ENCODE data around the gene DNAH10.

DNA sequence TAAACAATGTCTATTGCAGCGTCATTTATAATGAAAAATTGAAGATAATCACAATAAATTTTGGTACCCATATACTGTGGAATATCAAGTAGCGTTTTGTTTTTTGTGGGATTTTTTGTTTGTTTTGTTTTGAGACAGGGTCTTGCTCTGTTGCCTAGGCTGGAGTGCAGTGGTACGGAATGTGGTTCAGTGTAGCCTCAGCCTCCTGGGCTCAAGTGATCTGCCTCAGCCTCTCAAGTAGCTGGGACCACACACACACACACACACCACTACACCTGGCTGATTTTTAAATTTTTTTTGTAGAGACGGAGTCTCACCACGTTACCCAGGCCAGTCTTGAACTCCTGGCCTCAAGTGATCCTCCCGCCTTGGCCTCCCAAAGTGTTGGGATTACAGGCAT lies 217.5 kb downstream of the DNAH10 start:
- TF ChIP-seq CTCF (IDR thresholded peaks at IDR 0.05) (no peak), POLR2A (IDR thresholded peaks at IDR 0.05) (no peak)
